ENCODE results near the gene SUSD4.

The SUSD4 gene

GRCh38 chr1:223197923-223198627 lies 165.9 kb downstream of the SUSD4 start:
- no peak for TF ChIP-seq GATA2 (IDR thresholded peaks at IDR 0.05; ENCODE audit: low read depth, low read length)
- TF ChIP-seq GATA3 (IDR thresholded peaks at IDR 0.05; ENCODE audit: low read depth, low read length), result no peak

GRCh38 chr1:223189903-223190724 lies 173.9 kb downstream of the SUSD4 start:
- TF ChIP-seq GATA3 (IDR thresholded peaks at IDR 0.05; ENCODE audit: low read depth, low read length), result no peak
- TF ChIP-seq GATA2 (IDR thresholded peaks at IDR 0.05; ENCODE audit: low read depth, low read length), result no peak

- TF ChIP-seq GATA3 (IDR thresholded peaks at IDR 0.05; ENCODE audit: low read depth, low read length) (no peak), GATA2 (IDR thresholded peaks at IDR 0.05; ENCODE audit: low read depth, low read length) (no peak)
Measured at GRCh38 chr1:223189525-223189902, 174.5 kb downstream of the SUSD4 start.

- TF ChIP-seq GATA3 (IDR thresholded peaks at IDR 0.05; ENCODE audit: low read depth, low read length), result no peak
- TF ChIP-seq GATA2 (IDR thresholded peaks at IDR 0.05; ENCODE audit: low read depth, low read length), result no peak
Measured at GRCh38 chr1:223188618-223189356, 175.2 kb downstream of the SUSD4 start.

GRCh38 chr1:223186800-223187199 lies 177.2 kb downstream of the SUSD4 start:
- TF ChIP-seq GATA2 (IDR thresholded peaks at IDR 0.05; ENCODE audit: low read depth, low read length) (no peak), GATA3 (IDR thresholded peaks at IDR 0.05; ENCODE audit: low read depth, low read length) (no peak)

GRCh38 chr1:223183268-223183862 lies 180.6 kb downstream of the SUSD4 start:
- TF ChIP-seq GATA2 (IDR thresholded peaks at IDR 0.05; ENCODE audit: low read depth, low read length), result no peak
- TF ChIP-seq GATA3 (IDR thresholded peaks at IDR 0.05; ENCODE audit: low read depth, low read length), result no peak

GRCh38 chr1:223180731-223181321 lies 183.2 kb downstream of the SUSD4 start:
- TF ChIP-seq GATA3 (IDR thresholded peaks at IDR 0.05; ENCODE audit: low read depth, low read length) (no peak), GATA2 (IDR thresholded peaks at IDR 0.05; ENCODE audit: low read depth, low read length) (no peak)

- TF ChIP-seq GATA2 (IDR thresholded peaks at IDR 0.05; ENCODE audit: low read depth, low read length) (no peak), GATA3 (IDR thresholded peaks at IDR 0.05; ENCODE audit: low read depth, low read length) (no peak)
Measured at GRCh38 chr1:223179786-223180185, 184.2 kb downstream of the SUSD4 start.

GRCh38 chr1:223179280-223179679 lies 184.7 kb downstream of the SUSD4 start:
- no peak for TF ChIP-seq GATA2 (IDR thresholded peaks at IDR 0.05; ENCODE audit: low read depth, low read length)
- TF ChIP-seq GATA3 (IDR thresholded peaks at IDR 0.05; ENCODE audit: low read depth, low read length), result no peak

- no peak for TF ChIP-seq GATA3 (IDR thresholded peaks at IDR 0.05; ENCODE audit: low read depth, low read length)
- no peak for TF ChIP-seq GATA2 (IDR thresholded peaks at IDR 0.05; ENCODE audit: low read depth, low read length)
Measured at GRCh38 chr1:223177681-223178080, 186.3 kb downstream of the SUSD4 start.

GRCh38 chr1:223176437-223176836 lies 187.5 kb downstream of the SUSD4 start:
- TF ChIP-seq GATA2 (IDR thresholded peaks at IDR 0.05; ENCODE audit: low read depth, low read length) (no peak), GATA3 (IDR thresholded peaks at IDR 0.05; ENCODE audit: low read depth, low read length) (no peak)

- TF ChIP-seq GATA2 (IDR thresholded peaks at IDR 0.05; ENCODE audit: low read depth, low read length) (no peak), GATA3 (IDR thresholded peaks at IDR 0.05; ENCODE audit: low read depth, low read length) (no peak)
Measured at GRCh38 chr1:223175633-223176032, 188.3 kb downstream of the SUSD4 start.

- TF ChIP-seq GATA3 (IDR thresholded peaks at IDR 0.05; ENCODE audit: low read depth, low read length), result no peak
- TF ChIP-seq GATA2 (IDR thresholded peaks at IDR 0.05; ENCODE audit: low read depth, low read length), result no peak
Measured at GRCh38 chr1:223175032-223175431, 188.9 kb downstream of the SUSD4 start.
